Measurements from ENCODE around the gene CACHD1. TPM values are rescaled to one million over a fixed set of nuclear protein-coding genes. Genes with fewer than 3 reads are reported as not detected.

The CACHD1 gene
- total and polyA plus RNA-seq, 11 donors: 0.89 to 10.0 (median 2.4) TPM

DNA sequence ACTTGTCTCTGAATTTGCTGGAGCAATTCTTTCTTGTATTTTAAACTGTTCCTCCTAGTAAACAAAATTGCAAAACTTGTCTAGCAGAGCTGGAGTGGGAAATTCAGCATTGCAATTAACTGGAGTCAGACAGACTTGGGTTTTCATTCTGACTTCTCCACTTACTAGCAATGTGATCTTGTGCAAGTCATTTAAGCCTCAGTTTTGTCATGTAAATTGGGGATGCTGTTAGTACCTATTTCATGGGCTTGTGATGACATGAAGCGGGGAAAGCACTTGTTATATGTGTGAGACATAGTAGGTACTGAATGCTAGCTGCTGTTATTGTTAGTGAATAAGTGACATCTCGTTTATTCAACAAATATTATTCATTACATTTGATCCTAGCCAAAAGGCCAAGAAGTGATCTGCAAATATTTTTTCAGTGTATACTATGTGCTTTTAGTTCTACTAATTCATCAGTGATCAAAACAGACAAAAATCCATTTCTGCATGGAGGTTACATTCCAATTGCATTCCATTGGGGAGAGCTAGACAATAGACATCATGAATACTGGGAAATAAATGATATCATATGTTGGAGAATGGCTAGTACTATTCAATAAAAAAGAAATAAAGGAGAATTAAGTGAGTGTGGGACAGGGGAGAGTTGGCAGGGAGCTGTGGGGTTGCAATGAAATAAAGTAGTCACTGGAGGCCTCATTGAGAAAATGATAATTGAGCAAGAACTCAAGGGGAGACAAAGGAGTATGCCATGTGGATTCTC is 47.1 kb downstream of the CACHD1 start:
- TF ChIP-seq CTCF (IDR thresholded peaks at IDR 0.05): no peak
- TF ChIP-seq POLR2A (IDR thresholded peaks at IDR 0.05): no peak
- H3K9me3 ChIP-seq: no peaks in the 10 kb centered on the region
- H3K27me3 ChIP-seq: no peaks in the 10 kb centered on the region
- H3K36me3 ChIP-seq: no peaks in the 10 kb centered on the region
- peaks cover 3 to 73% (median 53%) of the 10 kb centered on the region in 12 donors for H3K4me1 ChIP-seq
- 89 to 97% (median 94%) methylated on average over 2 of the region's 2 CpGs for WGBS, 4 donors
- intact Hi-C loops (cut with DNase I): loop anchor here in 1 of 10 donors (5.0 kb wide), 1 partner anchor 45 kb away; the partner anchor contains the start of gene CACHD1
- no peak overlapping the region for H3K4me3 ChIP-seq
- DNase-seq (no peak), ATAC-seq (no peak)
- no peak overlapping the region for H3K27ac ChIP-seq

DNA sequence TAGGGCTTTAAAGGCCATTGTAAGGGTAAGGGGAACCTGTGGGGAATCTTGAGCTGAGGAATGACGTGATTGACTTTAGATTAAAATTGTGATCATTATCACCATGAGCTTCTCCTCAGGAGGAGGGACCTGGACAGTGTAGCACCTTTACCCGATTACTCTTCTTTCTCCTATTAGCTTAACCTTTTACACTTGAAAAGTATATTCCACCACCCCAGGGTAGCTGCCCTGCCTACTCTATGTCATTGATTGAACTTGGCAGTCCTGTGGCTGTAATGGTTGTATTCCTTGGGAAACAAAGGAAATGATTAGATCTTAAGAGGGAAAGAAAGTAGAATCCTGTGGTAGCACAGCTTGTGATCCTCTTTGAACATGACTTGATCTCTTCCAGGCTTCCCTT is 47.7 kb downstream of the CACHD1 start:
- no peaks in the 10 kb centered on the region for H3K9me3 ChIP-seq
- intact Hi-C loops (cut with DNase I): loop anchor here in 1 of 10 donors (5.0 kb wide), 1 partner anchor 45 kb away; the partner anchor contains the start of gene CACHD1
- ATAC-seq: no peak
- H3K4me3 ChIP-seq: no peak overlapping the region
- no peak for DNase-seq
- H3K27ac ChIP-seq: no peak overlapping the region
- WGBS, 4 donors: 97 to 100% (median 98%) methylated on average over 2 of the region's 2 CpGs
- no peaks in the 10 kb centered on the region for H3K27me3 ChIP-seq
- H3K36me3 ChIP-seq: no peaks in the 10 kb centered on the region
- peaks cover 3 to 67% (median 48%) of the 10 kb centered on the region in 12 donors for H3K4me1 ChIP-seq
- TF ChIP-seq CTCF (IDR thresholded peaks at IDR 0.05): no peak
- TF ChIP-seq POLR2A (IDR thresholded peaks at IDR 0.05): no peak

DNA sequence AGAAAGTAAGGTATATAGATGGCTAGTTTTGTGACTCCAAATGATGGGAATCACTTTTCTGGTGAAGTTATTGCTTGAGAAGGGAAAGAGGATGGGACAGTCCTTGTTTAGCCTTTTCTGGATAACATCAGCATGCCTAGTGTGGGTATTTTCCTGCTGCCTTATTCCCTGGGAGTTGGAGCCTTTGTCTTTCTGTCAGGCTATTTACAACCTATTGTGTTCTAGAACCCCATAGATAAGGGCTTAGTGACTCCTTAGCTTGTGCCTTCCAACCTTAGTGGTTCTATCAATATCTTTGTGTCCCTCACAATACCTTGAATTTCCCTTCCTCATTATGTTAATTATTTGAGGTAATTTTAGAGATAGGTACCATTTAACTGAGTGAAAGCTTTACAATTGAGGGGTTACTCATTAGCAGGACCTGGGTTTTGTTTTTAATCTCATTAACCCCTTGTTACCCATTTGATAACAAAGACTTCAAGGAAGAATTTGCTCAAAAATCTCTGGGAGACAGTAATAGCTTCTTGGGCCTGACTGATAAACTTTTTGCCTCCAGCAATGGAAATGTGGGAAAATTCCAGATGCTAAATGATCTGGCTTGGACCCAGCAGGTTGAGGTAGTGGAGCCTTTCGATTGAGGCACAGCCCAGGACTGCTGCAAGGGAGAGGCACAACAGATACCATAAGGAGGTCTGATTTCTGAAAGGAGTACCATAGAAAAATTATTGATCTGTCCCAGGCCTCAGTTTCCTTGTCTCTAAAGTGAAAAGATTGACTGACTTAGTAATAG is 49.0 kb downstream of the CACHD1 start:
- H3K9me3 ChIP-seq: no peaks in the 10 kb centered on the region
- WGBS, 4 donors: 46 to 65% (median 60%) methylated on average over 1 of the region's 1 CpG
- DNase-seq (no peak), ATAC-seq (no peak)
- H3K36me3 ChIP-seq: no peaks in the 10 kb centered on the region
- peaks cover 0 to 54% (median 38%) of the 10 kb centered on the region in 12 donors for H3K4me1 ChIP-seq
- intact Hi-C loops (cut with DNase I): loop anchor here in 1 of 10 donors (5.0 kb wide), 1 partner anchor 47 kb away; the partner anchor contains the start of gene CACHD1
- no peaks in the 10 kb centered on the region for H3K27me3 ChIP-seq
- H3K27ac ChIP-seq: no peak overlapping the region
- TF ChIP-seq POLR2A (IDR thresholded peaks at IDR 0.05) (no peak), CTCF (IDR thresholded peaks at IDR 0.05) (no peak)
- no peak overlapping the region for H3K4me3 ChIP-seq

- WGBS, 4 donors: 26 to 58% (median 34%) methylated on average over 3 of the region's 3 CpGs
Measured at GRCh38 chr1:64519901-64520300, 50.0 kb downstream of the CACHD1 start.

More at GRCh38 chr1:64519901-64520300, 50.0 kb downstream of the CACHD1 start:
- TF ChIP-seq CTCF (IDR thresholded peaks at IDR 0.05): no peak
- H3K27me3 ChIP-seq: no peaks in the 10 kb centered on the region
- no peaks in the 10 kb centered on the region for H3K9me3 ChIP-seq
- no peak overlapping the region for H3K27ac ChIP-seq
- ATAC-seq (peak in 2 of 4 donors; percentile 69 to 76), DNase-seq (peak in 2 of 5 donors; percentile 43 to 53)
- H3K4me1 ChIP-seq: peaks cover 0 to 46% (median 28%) of the 10 kb centered on the region in 12 donors
- no peak overlapping the region for H3K4me3 ChIP-seq
- intact Hi-C loops (cut with DNase I): loop anchor here in 1 of 10 donors (5.0 kb wide), 1 partner anchor 48 kb away; the partner anchor contains the start of gene CACHD1
- no peaks in the 10 kb centered on the region for H3K36me3 ChIP-seq
